IPS-20b (cell line): ENCODE data around the gene PDZRN4.
"Not testable (repeated sequence)": the region's sequence is repeated elsewhere in the genome, so short reads cannot be mapped to it uniquely, and the experiment has no call there.

ENCODE experiments used
- H3K27ac ChIP-seq: one replicate; pipeline ENCODE4 v1.5.1; 2013; ENCODE audit warnings: low read length
- H3K27me3 ChIP-seq: 2 replicates; pipeline ENCODE4 v1.6.1; 2013; ENCODE audit warnings: mild to moderate bottlenecking, low read length, inconsistent platforms; ENCODE audit not compliant: insufficient read depth
- H3K36me3 ChIP-seq: 2 replicates; pipeline ENCODE4 v1.6.1; 2013; ENCODE audit warnings: low read depth, mild to moderate bottlenecking, inconsistent platforms, low read length, moderate library complexity; ENCODE audit not compliant: insufficient read depth
- H3K4me1 ChIP-seq: 2 replicates; pipeline ENCODE4 v1.6.1; 2013; ENCODE audit warnings: mild to moderate bottlenecking, control low read depth, inconsistent platforms, low read length, moderate library complexity; ENCODE audit not compliant: insufficient read depth
- H3K4me3 ChIP-seq: 2 replicates; pipeline ENCODE4 v1.5.1; 2013; ENCODE audit warnings: mild to moderate bottlenecking, low read length, inconsistent platforms
- H3K9ac ChIP-seq: 2 replicates; pipeline ENCODE4 v1.6.1; 2013; ENCODE audit warnings: low read depth, mild to moderate bottlenecking, inconsistent platforms, low read length, moderate library complexity
- H3K9me3 ChIP-seq: 2 replicates; pipeline ENCODE4 v1.6.1; 2013; ENCODE audit warnings: mild to moderate bottlenecking, low read depth, low read length, inconsistent platforms; ENCODE audit not compliant: insufficient read depth

Gene PDZRN4

GRCh38 chr12:41189395-41190251, 1.5 kb downstream of the PDZRN4 start:
- peak overlapping the region; percentile 61 for H3K4me3 ChIP-seq
- no peaks in the 10 kb centered on the region; the same call in 1 of the 2 replicates for H3K4me1 ChIP-seq
- H3K27ac ChIP-seq = no peak overlapping the region
- peaks cover 58% of the 10 kb centered on the region for H3K27me3 ChIP-seq
- no peaks in the 10 kb centered on the region for H3K36me3 ChIP-seq
- H3K9me3 ChIP-seq = no peaks in the 10 kb centered on the region
- no peak overlapping the region for H3K9ac ChIP-seq

GRCh38 chr12:41190338-41190737, 2.2 kb downstream of the PDZRN4 start:
- Histone ChIP-seq H3K4me1 (no peaks in the 10 kb centered on the region; the same call in 1 of the 2 replicates), H3K27ac (no peak overlapping the region), H3K9ac (no peak overlapping the region), H3K36me3 (no peaks in the 10 kb centered on the region), H3K4me3 (peak overlapping the region; percentile 61), H3K9me3 (no peaks in the 10 kb centered on the region), H3K27me3 (peaks cover 58% of the 10 kb centered on the region)

GRCh38 chr12:41191549-41191948, 3.4 kb downstream of the PDZRN4 start:
- H3K4me3 ChIP-seq, H3K27ac ChIP-seq, H3K9me3 ChIP-seq, H3K36me3 ChIP-seq, H3K9ac ChIP-seq, H3K4me1 ChIP-seq: not testable (repeated sequence)
- peaks cover 48% of the 10 kb centered on the region for H3K27me3 ChIP-seq

GRCh38 chr12:41193311-41193710, 5.2 kb downstream of the PDZRN4 start:
- no peaks in the 10 kb centered on the region for H3K9me3 ChIP-seq
- H3K4me3 ChIP-seq = no peak overlapping the region
- no peaks in the 10 kb centered on the region; the same call in 1 of the 2 replicates for H3K4me1 ChIP-seq
- H3K9ac ChIP-seq = no peak overlapping the region
- H3K27ac ChIP-seq = no peak overlapping the region
- peaks cover 30% of the 10 kb centered on the region for H3K27me3 ChIP-seq
- no peaks in the 10 kb centered on the region for H3K36me3 ChIP-seq

- no peak overlapping the region for H3K27ac ChIP-seq
- H3K36me3 ChIP-seq = no peaks in the 10 kb centered on the region
- H3K9ac ChIP-seq = no peak overlapping the region
- no peaks in the 10 kb centered on the region for H3K4me1 ChIP-seq
- H3K4me3 ChIP-seq = no peak overlapping the region
- no peaks in the 10 kb centered on the region for H3K9me3 ChIP-seq
- no peaks in the 10 kb centered on the region for H3K27me3 ChIP-seq
Observed at GRCh38 chr12:41202051-41202450, 13.9 kb downstream of the PDZRN4 start.

GRCh38 chr12:41205070-41205709, 17.1 kb downstream of the PDZRN4 start:
- Histone ChIP-seq H3K27ac (no peak overlapping the region), H3K36me3 (no peaks in the 10 kb centered on the region), H3K4me1 (no peaks in the 10 kb centered on the region), H3K9ac (no peak overlapping the region), H3K9me3 (no peaks in the 10 kb centered on the region), H3K4me3 (no peak overlapping the region), H3K27me3 (no peaks in the 10 kb centered on the region)

GRCh38 chr12:41206298-41206697, 18.2 kb downstream of the PDZRN4 start:
- H3K4me3 ChIP-seq = no peak overlapping the region
- H3K9me3 ChIP-seq = no peaks in the 10 kb centered on the region
- no peaks in the 10 kb centered on the region for H3K4me1 ChIP-seq
- no peak overlapping the region for H3K27ac ChIP-seq
- H3K9ac ChIP-seq = no peak overlapping the region
- no peaks in the 10 kb centered on the region for H3K27me3 ChIP-seq
- no peaks in the 10 kb centered on the region for H3K36me3 ChIP-seq

- Histone ChIP-seq H3K27me3 (no peaks in the 10 kb centered on the region), H3K36me3 (no peaks in the 10 kb centered on the region), H3K9ac (no peak overlapping the region), H3K4me3 (no peak overlapping the region), H3K9me3 (no peaks in the 10 kb centered on the region), H3K27ac (no peak overlapping the region), H3K4me1 (no peaks in the 10 kb centered on the region)
Observed at GRCh38 chr12:41211448-41211847, 23.3 kb downstream of the PDZRN4 start.

- no peak overlapping the region for H3K9ac ChIP-seq
- no peaks in the 10 kb centered on the region for H3K4me1 ChIP-seq
- no peak overlapping the region for H3K4me3 ChIP-seq
- no peaks in the 10 kb centered on the region for H3K9me3 ChIP-seq
- H3K36me3 ChIP-seq = no peaks in the 10 kb centered on the region
- H3K27me3 ChIP-seq = no peaks in the 10 kb centered on the region
- no peak overlapping the region for H3K27ac ChIP-seq
Observed at GRCh38 chr12:41212625-41213024, 24.5 kb downstream of the PDZRN4 start.

GRCh38 chr12:41213107-41213506, 25.0 kb downstream of the PDZRN4 start:
- no peak overlapping the region for H3K9ac ChIP-seq
- no peak overlapping the region for H3K27ac ChIP-seq
- no peaks in the 10 kb centered on the region for H3K9me3 ChIP-seq
- H3K27me3 ChIP-seq = no peaks in the 10 kb centered on the region
- H3K36me3 ChIP-seq = no peaks in the 10 kb centered on the region
- H3K4me1 ChIP-seq = no peaks in the 10 kb centered on the region
- no peak overlapping the region for H3K4me3 ChIP-seq

- Histone ChIP-seq H3K9ac (no peak overlapping the region), H3K27me3 (no peaks in the 10 kb centered on the region), H3K9me3 (no peaks in the 10 kb centered on the region), H3K4me1 (no peaks in the 10 kb centered on the region), H3K27ac (no peak overlapping the region), H3K36me3 (no peaks in the 10 kb centered on the region), H3K4me3 (no peak overlapping the region)
Observed at GRCh38 chr12:41213648-41214047, 25.5 kb downstream of the PDZRN4 start.

- Histone ChIP-seq H3K36me3 (no peaks in the 10 kb centered on the region), H3K9me3 (no peaks in the 10 kb centered on the region), H3K9ac (no peak overlapping the region), H3K4me3 (no peak overlapping the region), H3K27ac (no peak overlapping the region), H3K27me3 (no peaks in the 10 kb centered on the region), H3K4me1 (no peaks in the 10 kb centered on the region)
Observed at GRCh38 chr12:41217727-41218126, 29.6 kb downstream of the PDZRN4 start.
